CD4-positive, CD25-positive, alpha-beta regulatory T cell (primary cell): Measurements from ENCODE around the gene MTHFD1. TPM values are rescaled to one million over a fixed set of nuclear protein-coding genes. Genes with fewer than 3 reads are reported as not detected.
A peak's percentile ranks its signal among the peaks of the same experiment; 100 is the strongest.
"Not testable (repeated sequence)": the region's sequence is repeated elsewhere in the genome, so short reads cannot be mapped to it uniquely, and the experiment has no call there.

Source experiments
- ATAC-seq, 2 donors: fragments of 150-1000 bp; cut with Tn5 transposase; one replicate each; pipeline ENCODE4 v1.10.0; 2021; ENCODE audit warnings: low read depth in 2 of 2, moderate number of reproducible peaks in 2 of 2, moderate library complexity in 1 of 2
- DNase-seq, 3 donors: peaks; one replicate each; pipeline versions ENCODE4 v3.0.0 to v3.0.0-alpha.2; 2012 to 2022; ENCODE audit warnings: mixed read lengths in 1 of 3
- H3K27ac ChIP-seq: one replicate; pipeline ENCODE4 v1.7.0; 2013; ENCODE audit warnings: mild to moderate bottlenecking, low read length; ENCODE audit not compliant: insufficient read depth, poor library complexity, severe bottlenecking
- H3K27me3 ChIP-seq: one replicate; pipeline ENCODE4 v1.7.0; 2013; ENCODE audit warnings: low read length; ENCODE audit not compliant: control insufficient read depth, insufficient read depth
- H3K36me3 ChIP-seq: one replicate; pipeline ENCODE4 v1.7.0; 2013; ENCODE audit warnings: mild to moderate bottlenecking, low read length, moderate library complexity; ENCODE audit not compliant: control insufficient read depth, insufficient read depth
- H3K4me1 ChIP-seq: 2 replicates; pipeline ENCODE4 v1.7.0; 2013; ENCODE audit warnings: mild to moderate bottlenecking, low read length; ENCODE audit not compliant: insufficient read depth, control insufficient read depth, poor library complexity, severe bottlenecking
- H3K4me3 ChIP-seq: one replicate; pipeline ENCODE4 v1.7.0; 2013; ENCODE audit warnings: low read depth, mild to moderate bottlenecking, low read length, moderate library complexity
- H3K9me3 ChIP-seq, 2 experiments: 1 replicate in 1 of 2; 2 replicates in 1 of 2; pipeline ENCODE4 v1.7.0; 2013; ENCODE audit warnings: low read length in 2 of 2, mild to moderate bottlenecking in 1 of 2, moderate library complexity in 1 of 2; ENCODE audit not compliant: control insufficient read depth in 2 of 2
- H3K27ac Mint-ChIP-seq, 3 donors: one replicate each; pipeline ENCODE4 v1.8.0; 2020 to 2022; ENCODE audit warnings: mild to moderate bottlenecking in 3 of 3, mixed read lengths in 3 of 3, moderate library complexity in 2 of 3
- H3K27me3 Mint-ChIP-seq: one replicate; pipeline ENCODE4 v1.8.0; 2022; ENCODE audit warnings: mild to moderate bottlenecking, mixed read lengths
- H3K36me3 Mint-ChIP-seq: one replicate; pipeline ENCODE4 v1.8.0; 2020; ENCODE audit warnings: mixed read lengths
- H3K4me1 Mint-ChIP-seq, 4 donors: one replicate each; pipeline ENCODE4 v1.8.0; 2020 to 2022; ENCODE audit warnings: mixed read lengths in 4 of 4, mild to moderate bottlenecking in 1 of 4
- H3K4me3 Mint-ChIP-seq, 4 donors: one replicate each; pipeline ENCODE4 v1.8.0; 2020 to 2022; ENCODE audit warnings: mild to moderate bottlenecking in 4 of 4, mixed read lengths in 4 of 4, moderate library complexity in 3 of 4
- H3K9me3 Mint-ChIP-seq, 7 donors: one replicate each; pipeline ENCODE4 v1.8.0; 2020 to 2022; ENCODE audit warnings: mixed read lengths in 7 of 7, mild to moderate bottlenecking in 3 of 7, moderate library complexity in 2 of 7
- polyA plus RNA-seq, 4 donors: library from polyadenylated mRNA; unstranded; fragments of 300-500 nt; fragmentation: Illumina TruSeq; gene quantifications; one replicate each; pipeline ENCODE4 v1.2.3, GENCODE V29; 2021
- total RNA-seq: library from RNA; stranded (reverse); gene quantifications from one replicate; pipeline ENCODE4 v1.2.3, GENCODE V29; 2022

The MTHFD1 gene
- total and polyA plus RNA-seq, 5 donors from 2014 or later = 38.7 to 60.4 (median 40.3) TPM

DNA sequence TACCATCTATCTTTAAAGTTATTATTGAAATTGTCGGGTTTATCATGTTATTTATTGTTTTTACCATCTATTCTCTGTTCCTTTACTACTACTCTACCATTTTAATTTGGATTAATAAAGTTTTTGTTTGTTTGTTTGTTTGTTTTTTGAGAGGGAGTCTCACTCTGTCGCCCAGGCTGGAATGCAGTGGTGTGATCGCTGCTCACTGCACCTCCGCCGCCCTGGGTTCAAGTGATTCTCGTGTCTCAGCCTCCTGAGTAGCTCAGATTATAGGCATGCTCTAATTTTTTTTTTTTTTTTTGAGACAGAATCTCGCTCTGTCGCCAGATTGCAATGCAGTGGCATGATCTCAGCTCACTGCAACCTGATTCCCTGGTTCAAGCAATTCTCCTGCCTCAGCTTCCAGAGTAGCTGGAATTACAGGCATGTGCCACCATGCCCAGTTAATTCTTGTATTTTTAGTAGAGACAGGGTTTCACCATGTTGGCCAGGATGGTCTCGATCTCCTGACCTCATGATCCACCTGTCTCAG is 22.7 kb upstream of the MTHFD1 start:
- H3K27ac ChIP-seq, ATAC-seq, H3K4me1 ChIP-seq, H3K27me3 ChIP-seq, H3K4me3 Mint-ChIP-seq, H3K9me3 Mint-ChIP-seq, H3K36me3 Mint-ChIP-seq, DNase-seq, H3K27ac Mint-ChIP-seq, H3K36me3 ChIP-seq, H3K27me3 Mint-ChIP-seq, H3K4me3 ChIP-seq, H3K4me1 Mint-ChIP-seq, H3K9me3 ChIP-seq: not testable (repeated sequence)

GRCh38 chr14:64369201-64369600 is 19.0 kb upstream of the MTHFD1 start:
- no peak overlapping the region for H3K27ac ChIP-seq
- Mint-ChIP-seq H3K27me3 (no peaks in the 10 kb centered on the region), H3K9me3 (no peaks in the 10 kb centered on the region), H3K4me3 (no peak overlapping the region), H3K27ac (no peak overlapping the region), H3K4me1 (no peaks in the 10 kb centered on the region), H3K36me3 (peaks cover 3% of the 10 kb centered on the region)
- no peak for ATAC-seq
- no peaks in the 10 kb centered on the region for H3K4me1 ChIP-seq
- no peaks in the 10 kb centered on the region for H3K27me3 ChIP-seq
- no peaks in the 10 kb centered on the region for H3K9me3 ChIP-seq
- DNase-seq = no peak
- H3K36me3 ChIP-seq = no peaks in the 10 kb centered on the region
- no peak overlapping the region for H3K4me3 ChIP-seq

- ATAC-seq = peak; percentile 42 to 43
- H3K4me1 Mint-ChIP-seq = peaks cover 17 to 50% (median 30%) of the 10 kb centered on the region in 4 donors
- Histone ChIP-seq H3K9me3 (no peaks in the 10 kb centered on the region), H3K27me3 (no peaks in the 10 kb centered on the region), H3K36me3 (peaks cover 2% of the 10 kb centered on the region), H3K4me3 (peak overlapping the region; percentile 97), H3K27ac (peak overlapping the region; percentile 77), H3K4me1 (peaks cover 24% of the 10 kb centered on the region)
- H3K4me3 Mint-ChIP-seq = peak overlapping the region; percentile 93 to 98 (median 96)
- H3K36me3 Mint-ChIP-seq = peaks cover 6% of the 10 kb centered on the region
- no peak for DNase-seq
- H3K27me3 Mint-ChIP-seq = no peaks in the 10 kb centered on the region
- peak overlapping the region; percentile 97 to 99 (median 98) for H3K27ac Mint-ChIP-seq
- H3K9me3 Mint-ChIP-seq = no peaks in the 10 kb centered on the region
Measured at GRCh38 chr14:64387232-64387781, 846 bp upstream of the MTHFD1 start.

GRCh38 chr14:64388533-64389285 is 556 bp downstream of the MTHFD1 start:
- peaks cover 6% of the 10 kb centered on the region for H3K36me3 Mint-ChIP-seq
- no peaks in the 10 kb centered on the region for H3K27me3 Mint-ChIP-seq
- DNase-seq = no peak
- peaks cover 20 to 63% (median 30%) of the 10 kb centered on the region in 4 donors for H3K4me1 Mint-ChIP-seq
- Histone ChIP-seq H3K4me3 (peak overlapping the region; percentile 97), H3K27me3 (no peaks in the 10 kb centered on the region), H3K36me3 (peaks cover 2% of the 10 kb centered on the region), H3K4me1 (peaks cover 24% of the 10 kb centered on the region), H3K27ac (peak overlapping the region; percentile 77), H3K9me3 (no peaks in the 10 kb centered on the region)
- H3K4me3 Mint-ChIP-seq = peak overlapping the region; percentile 93 to 98 (median 96)
- peak overlapping the region; percentile 97 to 99 (median 98) for H3K27ac Mint-ChIP-seq
- no peaks in the 10 kb centered on the region for H3K9me3 Mint-ChIP-seq
- peak in 1 of 2 donors; percentile 2 for ATAC-seq

- H3K4me1 Mint-ChIP-seq = peaks cover 29 to 79% (median 31%) of the 10 kb centered on the region in 4 donors
- no peak overlapping the region for H3K27ac ChIP-seq
- ATAC-seq (no peak), DNase-seq (no peak)
- H3K36me3 Mint-ChIP-seq = peaks cover 9% of the 10 kb centered on the region
- H3K4me3 Mint-ChIP-seq = peak overlapping the region in 3 of 4 donors; percentile 60 to 66 (median 64)
- no peaks in the 10 kb centered on the region for H3K9me3 ChIP-seq
- no peaks in the 10 kb centered on the region for H3K9me3 Mint-ChIP-seq
- H3K27me3 ChIP-seq = no peaks in the 10 kb centered on the region
- H3K27ac Mint-ChIP-seq = no peak overlapping the region
- H3K4me3 ChIP-seq = no peak overlapping the region
- H3K4me1 ChIP-seq = peaks cover 24% of the 10 kb centered on the region
- H3K36me3 ChIP-seq = peaks cover 2% of the 10 kb centered on the region
- no peaks in the 10 kb centered on the region for H3K27me3 Mint-ChIP-seq
Measured at GRCh38 chr14:64391113-64391725, 3.1 kb downstream of the MTHFD1 start.

- Mint-ChIP-seq H3K27ac (peak overlapping the region in 1 of 3 donors; percentile 48), H3K9me3 (no peaks in the 10 kb centered on the region), H3K27me3 (no peaks in the 10 kb centered on the region), H3K4me3 (no peak overlapping the region), H3K4me1 (peaks cover 28 to 76% (median 29%) of the 10 kb centered on the region in 4 donors), H3K36me3 (peaks cover 9% of the 10 kb centered on the region)
- DNase-seq (no peak), ATAC-seq (no peak)
- Histone ChIP-seq H3K36me3 (peaks cover 2% of the 10 kb centered on the region), H3K27ac (no peak overlapping the region), H3K4me3 (no peak overlapping the region), H3K4me1 (peaks cover 24% of the 10 kb centered on the region), H3K27me3 (no peaks in the 10 kb centered on the region), H3K9me3 (no peaks in the 10 kb centered on the region)
Measured at GRCh38 chr14:64391986-64392385, 3.8 kb downstream of the MTHFD1 start.

DNA sequence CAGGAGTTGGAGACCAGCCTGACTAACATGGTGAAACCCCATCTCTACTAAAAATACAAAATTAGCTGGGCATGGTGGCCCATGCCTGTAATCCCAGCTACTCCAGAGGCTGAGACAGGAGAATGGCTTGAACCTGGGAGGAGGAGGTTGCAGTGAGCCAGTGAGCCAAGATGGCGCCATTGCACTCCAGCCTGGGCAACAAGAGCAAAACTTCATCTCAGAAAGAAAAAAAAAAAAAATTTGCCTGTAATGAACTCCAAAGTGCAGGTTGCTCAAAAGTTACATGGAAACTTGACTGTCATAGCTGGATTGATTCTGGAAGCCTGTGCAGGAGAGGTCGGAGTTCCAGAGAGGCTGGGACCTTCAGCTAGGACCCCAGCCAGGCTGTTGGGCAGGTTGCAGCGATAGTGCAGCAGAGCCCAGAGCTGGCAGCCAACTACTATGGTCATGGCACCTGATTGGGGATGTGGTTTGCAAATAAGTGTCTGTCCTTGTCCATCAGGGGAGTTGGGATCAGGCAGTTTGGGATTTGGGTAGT is 5.1 kb downstream of the MTHFD1 start:
- H3K4me3 ChIP-seq, DNase-seq, H3K27ac ChIP-seq, H3K27me3 ChIP-seq, H3K36me3 Mint-ChIP-seq, H3K27me3 Mint-ChIP-seq, H3K9me3 Mint-ChIP-seq, H3K9me3 ChIP-seq, H3K36me3 ChIP-seq, ATAC-seq: not testable (repeated sequence)
- peaks cover 17% of the 10 kb centered on the region for H3K4me1 ChIP-seq
- peak overlapping the region in 1 of 3 donors; percentile 7 for H3K27ac Mint-ChIP-seq
- H3K4me3 Mint-ChIP-seq = peak overlapping the region in 1 of 4 donors; percentile 17
- peaks cover 24 to 63% (median 29%) of the 10 kb centered on the region in 4 donors for H3K4me1 Mint-ChIP-seq
